ENCODE results near the gene NUP210. TPM values are rescaled to one million over a fixed set of nuclear protein-coding genes. Genes with fewer than 3 reads are reported as not detected.

Gene NUP210
- total RNA-seq, 1 experiment from 2014 or later = 8.4 TPM

DNA sequence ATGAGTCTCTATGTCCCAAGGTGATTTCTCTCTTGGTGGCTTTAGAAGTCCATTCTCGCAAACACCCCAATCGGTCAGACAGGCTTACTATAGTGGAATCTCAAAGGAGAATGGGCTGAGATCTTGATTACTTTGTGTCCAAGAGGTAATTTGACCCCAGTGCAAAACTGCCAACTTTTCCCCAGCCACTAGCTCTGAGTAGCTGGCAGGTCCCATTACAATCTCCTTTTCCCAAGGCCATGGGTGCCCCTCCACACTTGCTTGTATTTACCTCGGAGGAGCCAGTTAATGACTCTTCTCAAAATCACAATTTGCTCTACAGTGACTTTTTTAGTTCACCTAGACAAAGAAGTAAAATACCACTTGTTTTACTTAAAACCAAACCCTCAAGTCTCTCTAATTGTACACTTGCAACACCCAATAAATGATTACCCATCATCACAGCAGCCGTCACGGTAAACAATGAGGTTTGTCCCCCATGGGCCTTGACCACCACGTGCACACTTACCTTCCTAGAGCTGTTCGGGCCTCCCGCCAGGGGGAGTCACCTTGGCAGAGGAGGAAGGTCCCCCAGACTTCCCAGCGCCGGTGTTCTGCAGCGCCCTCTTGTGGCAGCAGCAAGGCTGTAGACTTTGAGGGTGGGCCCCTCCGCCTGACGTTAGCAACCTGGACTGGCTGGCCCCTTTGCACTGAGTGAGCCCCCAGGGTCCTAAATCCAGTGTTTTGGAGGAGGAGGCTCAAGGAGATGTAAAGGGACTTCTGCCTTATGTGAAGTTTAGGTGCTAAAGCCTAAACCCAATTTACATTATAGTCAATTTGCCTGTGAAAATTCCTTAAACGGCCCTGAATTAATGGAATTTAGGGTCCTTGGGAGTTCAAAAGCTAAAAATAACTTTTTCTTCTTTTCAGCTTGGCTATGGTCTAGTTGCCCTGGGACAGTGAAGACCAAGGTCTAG is 41.3 kb upstream of the NUP210 start:
- no peaks in the 10 kb centered on the region for H3K36me3 Mint-ChIP-seq (ENCODE audit: insufficient read depth, unreplicated experiment)
- H3K9me3 Mint-ChIP-seq (ENCODE audit: unreplicated experiment) = no peaks in the 10 kb centered on the region
- POLR2A ChIA-PET = no interaction called here
- H3K4me3 Mint-ChIP-seq (ENCODE audit: unreplicated experiment) = no peak overlapping the region
- no peaks in the 10 kb centered on the region for H3K4me1 Mint-ChIP-seq (ENCODE audit: insufficient read depth, unreplicated experiment)
- CTCF ChIA-PET = interaction anchor here (0.7 to 1.5 kb wide), 2 partner anchors 8 to 903 kb away, joined by 3 to 4 read pairs; no protein-coding TSS in a partner anchor
- BruUV-seq (replicated peaks) = no TSS peak
- intact Hi-C loops (cut with micrococcal nuclease) = no loop called here
- DNase-seq (ENCODE audit: unreplicated experiment) = peak; percentile 55
- TF ChIP-seq, protein P1, sequence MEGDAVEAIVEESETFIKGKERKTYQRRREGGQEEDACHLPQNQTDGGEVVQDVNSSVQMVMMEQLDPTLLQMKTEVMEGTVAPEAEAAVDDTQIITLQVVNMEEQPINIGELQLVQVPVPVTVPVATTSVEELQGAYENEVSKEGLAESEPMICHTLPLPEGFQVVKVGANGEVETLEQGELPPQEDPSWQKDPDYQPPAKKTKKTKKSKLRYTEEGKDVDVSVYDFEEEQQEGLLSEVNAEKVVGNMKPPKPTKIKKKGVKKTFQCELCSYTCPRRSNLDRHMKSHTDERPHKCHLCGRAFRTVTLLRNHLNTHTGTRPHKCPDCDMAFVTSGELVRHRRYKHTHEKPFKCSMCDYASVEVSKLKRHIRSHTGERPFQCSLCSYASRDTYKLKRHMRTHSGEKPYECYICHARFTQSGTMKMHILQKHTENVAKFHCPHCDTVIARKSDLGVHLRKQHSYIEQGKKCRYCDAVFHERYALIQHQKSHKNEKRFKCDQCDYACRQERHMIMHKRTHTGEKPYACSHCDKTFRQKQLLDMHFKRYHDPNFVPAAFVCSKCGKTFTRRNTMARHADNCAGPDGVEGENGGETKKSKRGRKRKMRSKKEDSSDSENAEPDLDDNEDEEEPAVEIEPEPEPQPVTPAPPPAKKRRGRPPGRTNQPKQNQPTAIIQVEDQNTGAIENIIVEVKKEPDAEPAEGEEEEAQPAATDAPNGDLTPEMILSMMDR (IDR thresholded peaks at IDR 0.05; ENCODE audit: unreplicated experiment) = peak; percentile 41
- H3K27me3 Mint-ChIP-seq (ENCODE audit: insufficient read depth, unreplicated experiment) = peaks cover 11% of the 10 kb centered on the region
- H3K27ac Mint-ChIP-seq (ENCODE audit: low read depth, unreplicated experiment) = no peak overlapping the region

DNA sequence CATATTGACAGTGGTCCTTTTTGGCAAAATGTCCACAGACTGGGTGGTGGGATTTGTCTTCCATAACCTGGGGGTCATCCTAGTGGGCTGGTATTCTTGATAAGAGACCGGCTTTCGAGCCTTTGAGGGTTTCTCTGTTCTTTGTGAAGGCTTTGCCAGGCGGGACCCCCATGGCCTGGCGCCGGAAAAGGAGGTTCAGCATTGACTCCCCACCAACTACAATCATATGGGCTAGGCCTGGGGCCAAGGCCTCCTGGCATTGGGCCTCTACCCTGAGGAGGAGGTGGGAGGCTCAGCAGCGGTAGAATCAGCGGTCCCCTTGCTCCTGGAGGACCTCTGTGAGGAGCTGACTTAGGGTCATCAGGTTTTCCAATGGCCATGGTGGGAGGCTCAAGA is 40.2 kb upstream of the NUP210 start:
- TF ChIP-seq, protein P1 (IDR thresholded peaks at IDR 0.05; ENCODE audit: unreplicated experiment) = no peak
- H3K36me3 Mint-ChIP-seq (ENCODE audit: insufficient read depth, unreplicated experiment) = no peaks in the 10 kb centered on the region
- no peak overlapping the region for H3K27ac Mint-ChIP-seq (ENCODE audit: low read depth, unreplicated experiment)
- POLR2A ChIA-PET = no interaction called here
- no peaks in the 10 kb centered on the region for H3K9me3 Mint-ChIP-seq (ENCODE audit: unreplicated experiment)
- no peak for DNase-seq (ENCODE audit: unreplicated experiment)
- CTCF ChIA-PET = interaction anchor here (0.6 to 1.5 kb wide), 2 partner anchors 7 to 10 kb away, joined by 3 to 4 read pairs; no protein-coding TSS in a partner anchor
- peaks cover 6% of the 10 kb centered on the region for H3K27me3 Mint-ChIP-seq (ENCODE audit: insufficient read depth, unreplicated experiment)
- intact Hi-C loops (cut with micrococcal nuclease) = no loop called here
- H3K4me3 Mint-ChIP-seq (ENCODE audit: unreplicated experiment) = no peak overlapping the region
- H3K4me1 Mint-ChIP-seq (ENCODE audit: insufficient read depth, unreplicated experiment) = peaks cover 4% of the 10 kb centered on the region
- no TSS peak for BruUV-seq (replicated peaks)

GRCh38 chr3:13459605-13460340 is 39.7 kb upstream of the NUP210 start:
- Mint-ChIP-seq H3K4me3 (ENCODE audit: unreplicated experiment) (no peak overlapping the region), H3K4me1 (ENCODE audit: insufficient read depth, unreplicated experiment) (peaks cover 7% of the 10 kb centered on the region), H3K9me3 (ENCODE audit: unreplicated experiment) (no peaks in the 10 kb centered on the region), H3K27me3 (ENCODE audit: insufficient read depth, unreplicated experiment) (peaks cover under 1% of the 10 kb centered on the region), H3K36me3 (ENCODE audit: insufficient read depth, unreplicated experiment) (no peaks in the 10 kb centered on the region), H3K27ac (ENCODE audit: low read depth, unreplicated experiment) (no peak overlapping the region)
- no peak for DNase-seq (ENCODE audit: unreplicated experiment)
- POLR2A ChIA-PET = no interaction called here
- TF ChIP-seq, protein P1 (IDR thresholded peaks at IDR 0.05; ENCODE audit: unreplicated experiment) = no peak
- no TSS peak for BruUV-seq (replicated peaks)
- CTCF ChIA-PET = interaction anchor here (0.6 kb wide), 1 partner anchor 9 kb away, joined by 3 read pairs; no protein-coding TSS in a partner anchor
- intact Hi-C loops (cut with micrococcal nuclease) = loop anchor here (10.0 kb wide), 1 partner anchor 155 kb away; no protein-coding TSS in a partner anchor

GRCh38 chr3:13457593-13457992 is 37.5 kb upstream of the NUP210 start:
- CTCF ChIA-PET = interaction anchor here (0.6 kb wide), 1 partner anchor 461 kb away, joined by 3 read pairs; no protein-coding TSS in a partner anchor
- intact Hi-C loops (cut with micrococcal nuclease) = loop anchor here (10.0 kb wide), 1 partner anchor 153 kb away; no protein-coding TSS in a partner anchor
- H3K4me1 Mint-ChIP-seq (ENCODE audit: insufficient read depth, unreplicated experiment) = peaks cover 7% of the 10 kb centered on the region
- no peak for DNase-seq (ENCODE audit: unreplicated experiment)
- no peaks in the 10 kb centered on the region for H3K36me3 Mint-ChIP-seq (ENCODE audit: insufficient read depth, unreplicated experiment)
- no TSS peak for BruUV-seq (replicated peaks)
- no peaks in the 10 kb centered on the region for H3K27me3 Mint-ChIP-seq (ENCODE audit: insufficient read depth, unreplicated experiment)
- TF ChIP-seq, protein P1 (IDR thresholded peaks at IDR 0.05; ENCODE audit: unreplicated experiment) = no peak
- no peak overlapping the region for H3K27ac Mint-ChIP-seq (ENCODE audit: low read depth, unreplicated experiment)
- no peak overlapping the region for H3K4me3 Mint-ChIP-seq (ENCODE audit: unreplicated experiment)
- POLR2A ChIA-PET = interaction anchor here (1.2 kb wide), 1 partner anchor 22 kb away, joined by 3 read pairs; the partner anchor contains the start of gene HDAC11
- H3K9me3 Mint-ChIP-seq (ENCODE audit: unreplicated experiment) = no peaks in the 10 kb centered on the region

All from MCF 10A (cell line).